MM.1S (cell line): ENCODE data around the gene EGR2.

ENCODE experiments used
- EZH2 ChIP-seq: fragments of 300-600 bp; sonication (generic); optimal IDR thresholded peaks from 2 replicates; pipeline ENCODE3; 2017; ENCODE audit warnings: low read depth, mild to moderate bottlenecking, antibody characterized with exemption, low read length, mixed read lengths
- EZH2phosphoT487 ChIP-seq: fragments of 300-600 bp; sonication (generic); IDR thresholded peaks from 2 replicates; pipeline ENCODE4 v1.6.1; 2018; ENCODE audit warnings: antibody characterized with exemption, low read length
- TF ChIP-seq, protein P1 (sequence below): fragments of 300-600 bp; sonication (generic); IDR thresholded peaks from 2 replicates; pipeline ENCODE4 v1.5.1; 2016; ENCODE audit warnings: antibody characterized with exemption, low read length, mixed read lengths

DNA sequence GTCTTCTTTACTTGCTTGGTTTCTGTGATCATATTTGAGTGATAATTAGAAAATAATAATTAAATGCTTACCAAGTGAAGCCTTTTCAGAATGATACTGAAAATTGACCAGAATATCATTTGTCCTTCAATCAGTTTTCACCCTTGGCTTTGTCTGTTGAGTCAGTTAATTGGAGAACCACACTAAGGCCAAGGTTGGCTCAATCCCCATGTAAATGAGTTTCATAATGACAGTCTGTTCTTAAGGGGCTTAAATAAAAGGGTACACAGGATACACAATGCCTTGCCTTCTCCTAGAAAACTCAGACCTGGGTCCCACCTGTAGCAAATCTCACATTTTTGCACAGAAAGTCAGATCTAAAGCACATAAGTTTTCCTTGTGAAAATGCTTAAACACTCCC lies 31.3 kb upstream of the EGR2 start:
- TF ChIP-seq, protein P1, sequence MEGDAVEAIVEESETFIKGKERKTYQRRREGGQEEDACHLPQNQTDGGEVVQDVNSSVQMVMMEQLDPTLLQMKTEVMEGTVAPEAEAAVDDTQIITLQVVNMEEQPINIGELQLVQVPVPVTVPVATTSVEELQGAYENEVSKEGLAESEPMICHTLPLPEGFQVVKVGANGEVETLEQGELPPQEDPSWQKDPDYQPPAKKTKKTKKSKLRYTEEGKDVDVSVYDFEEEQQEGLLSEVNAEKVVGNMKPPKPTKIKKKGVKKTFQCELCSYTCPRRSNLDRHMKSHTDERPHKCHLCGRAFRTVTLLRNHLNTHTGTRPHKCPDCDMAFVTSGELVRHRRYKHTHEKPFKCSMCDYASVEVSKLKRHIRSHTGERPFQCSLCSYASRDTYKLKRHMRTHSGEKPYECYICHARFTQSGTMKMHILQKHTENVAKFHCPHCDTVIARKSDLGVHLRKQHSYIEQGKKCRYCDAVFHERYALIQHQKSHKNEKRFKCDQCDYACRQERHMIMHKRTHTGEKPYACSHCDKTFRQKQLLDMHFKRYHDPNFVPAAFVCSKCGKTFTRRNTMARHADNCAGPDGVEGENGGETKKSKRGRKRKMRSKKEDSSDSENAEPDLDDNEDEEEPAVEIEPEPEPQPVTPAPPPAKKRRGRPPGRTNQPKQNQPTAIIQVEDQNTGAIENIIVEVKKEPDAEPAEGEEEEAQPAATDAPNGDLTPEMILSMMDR: no peak
- TF ChIP-seq EZH2 (no peak), EZH2phosphoT487 (no peak)
